ENCODE measurements around the gene BLOC1S6.

The BLOC1S6 gene

DNA sequence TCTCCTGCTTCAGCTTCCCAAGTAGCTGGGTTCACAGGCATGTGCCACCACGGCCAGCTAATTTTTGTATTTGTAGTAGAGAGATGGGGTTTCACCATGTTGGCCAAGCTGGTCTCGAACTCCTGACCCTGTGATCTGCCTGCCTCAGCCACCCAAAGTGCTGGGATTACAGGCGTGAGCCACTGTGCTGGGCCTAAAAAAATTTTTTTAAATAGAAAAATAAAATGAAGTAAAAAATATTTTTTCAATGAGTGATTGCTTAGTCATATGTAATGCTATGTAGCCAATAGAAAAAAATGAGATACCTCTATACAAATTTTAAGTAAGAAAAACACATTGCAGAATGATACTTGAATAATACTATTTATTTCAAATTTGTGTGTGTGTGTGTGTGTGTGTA lies 36.7 kb upstream of the BLOC1S6 start:
- TF ChIP-seq POLR2AphosphoS5 (IDR thresholded peaks at IDR 0.05; ENCODE audit: low read depth, low read length) (no peak), TAF1 (IDR thresholded peaks at IDR 0.05; ENCODE audit: borderline replicate concordance, insufficient read depth, low read length) (no peak), SIN3A (IDR thresholded peaks at IDR 0.05; ENCODE audit: borderline replicate concordance, insufficient read depth, low read length) (no peak), FOXP2 (optimal IDR thresholded peaks at IDR 0.05; ENCODE audit: borderline replicate concordance, extremely low read depth, extremely low read length, insufficient read depth) (no peak)
- TF ChIP-seq, protein P1, sequence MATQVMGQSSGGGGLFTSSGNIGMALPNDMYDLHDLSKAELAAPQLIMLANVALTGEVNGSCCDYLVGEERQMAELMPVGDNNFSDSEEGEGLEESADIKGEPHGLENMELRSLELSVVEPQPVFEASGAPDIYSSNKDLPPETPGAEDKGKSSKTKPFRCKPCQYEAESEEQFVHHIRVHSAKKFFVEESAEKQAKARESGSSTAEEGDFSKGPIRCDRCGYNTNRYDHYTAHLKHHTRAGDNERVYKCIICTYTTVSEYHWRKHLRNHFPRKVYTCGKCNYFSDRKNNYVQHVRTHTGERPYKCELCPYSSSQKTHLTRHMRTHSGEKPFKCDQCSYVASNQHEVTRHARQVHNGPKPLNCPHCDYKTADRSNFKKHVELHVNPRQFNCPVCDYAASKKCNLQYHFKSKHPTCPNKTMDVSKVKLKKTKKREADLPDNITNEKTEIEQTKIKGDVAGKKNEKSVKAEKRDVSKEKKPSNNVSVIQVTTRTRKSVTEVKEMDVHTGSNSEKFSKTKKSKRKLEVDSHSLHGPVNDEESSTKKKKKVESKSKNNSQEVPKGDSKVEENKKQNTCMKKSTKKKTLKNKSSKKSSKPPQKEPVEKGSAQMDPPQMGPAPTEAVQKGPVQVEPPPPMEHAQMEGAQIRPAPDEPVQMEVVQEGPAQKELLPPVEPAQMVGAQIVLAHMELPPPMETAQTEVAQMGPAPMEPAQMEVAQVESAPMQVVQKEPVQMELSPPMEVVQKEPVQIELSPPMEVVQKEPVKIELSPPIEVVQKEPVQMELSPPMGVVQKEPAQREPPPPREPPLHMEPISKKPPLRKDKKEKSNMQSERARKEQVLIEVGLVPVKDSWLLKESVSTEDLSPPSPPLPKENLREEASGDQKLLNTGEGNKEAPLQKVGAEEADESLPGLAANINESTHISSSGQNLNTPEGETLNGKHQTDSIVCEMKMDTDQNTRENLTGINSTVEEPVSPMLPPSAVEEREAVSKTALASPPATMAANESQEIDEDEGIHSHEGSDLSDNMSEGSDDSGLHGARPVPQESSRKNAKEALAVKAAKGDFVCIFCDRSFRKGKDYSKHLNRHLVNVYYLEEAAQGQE (IDR thresholded peaks at IDR 0.05; ENCODE audit: insufficient read depth in 1 of 2, low read depth in 2 of 2, low read length in 2 of 2), result no peak

DNA sequence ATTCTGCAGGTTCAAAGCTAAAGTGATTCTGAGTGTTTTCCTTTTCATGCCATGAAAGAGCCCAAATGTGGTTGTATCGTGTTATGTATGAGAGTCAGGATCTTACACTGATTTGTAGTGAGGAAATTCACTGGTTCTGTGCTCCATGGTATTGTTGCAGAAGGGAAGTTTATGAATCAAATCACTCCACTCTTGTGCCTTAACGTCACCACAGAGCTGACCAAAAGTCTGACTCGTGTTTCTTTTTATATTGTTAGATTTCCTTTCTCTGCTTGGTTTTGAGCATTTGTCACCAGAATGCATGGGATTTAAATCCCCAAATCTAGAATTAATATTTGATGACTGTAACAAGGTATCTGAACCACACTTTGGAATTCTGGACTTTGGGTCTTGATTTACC lies 35.5 kb upstream of the BLOC1S6 start:
- TF ChIP-seq, protein P1 (IDR thresholded peaks at IDR 0.05; ENCODE audit: insufficient read depth in 1 of 2, low read depth in 2 of 2, low read length in 2 of 2), result no peak
- TF ChIP-seq POLR2AphosphoS5 (IDR thresholded peaks at IDR 0.05; ENCODE audit: low read depth, low read length) (no peak), SIN3A (IDR thresholded peaks at IDR 0.05; ENCODE audit: borderline replicate concordance, insufficient read depth, low read length) (no peak), TAF1 (IDR thresholded peaks at IDR 0.05; ENCODE audit: borderline replicate concordance, insufficient read depth, low read length) (no peak), FOXP2 (optimal IDR thresholded peaks at IDR 0.05; ENCODE audit: borderline replicate concordance, extremely low read depth, extremely low read length, insufficient read depth) (no peak)

DNA sequence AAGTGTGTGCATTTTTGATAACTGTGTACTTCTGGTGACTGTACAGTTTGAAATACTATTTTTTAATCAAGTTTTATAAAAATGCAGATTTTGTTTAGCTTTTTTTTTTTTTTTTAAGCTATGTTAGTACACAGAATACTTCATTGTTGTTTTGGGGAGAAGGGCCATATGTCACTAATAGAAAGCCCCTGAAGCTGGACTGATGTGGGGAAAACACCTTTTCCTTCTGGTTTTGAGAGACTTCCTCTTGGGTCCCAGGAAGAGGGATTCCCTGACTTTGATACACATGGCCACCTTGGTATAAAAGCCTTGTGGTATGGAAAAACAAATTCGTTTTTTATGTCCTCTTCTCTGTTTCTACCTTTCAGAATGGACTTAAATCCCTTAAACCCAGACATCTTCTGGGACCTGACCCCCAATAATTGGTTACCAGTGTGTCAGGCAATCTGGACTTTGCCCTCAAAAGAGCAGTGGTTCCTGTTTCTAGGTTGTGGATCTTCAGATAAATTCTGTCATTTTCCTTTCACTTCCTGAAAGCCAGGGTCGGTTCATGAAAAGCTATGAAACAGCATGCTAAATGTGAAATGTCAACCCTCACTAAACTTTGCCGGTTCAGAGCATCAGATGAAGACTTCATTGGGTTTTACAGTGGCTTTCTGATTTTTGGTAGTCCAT lies 31.1 kb upstream of the BLOC1S6 start:
- TF ChIP-seq FOXP2 (optimal IDR thresholded peaks at IDR 0.05; ENCODE audit: borderline replicate concordance, extremely low read depth, extremely low read length, insufficient read depth) (no peak), POLR2AphosphoS5 (IDR thresholded peaks at IDR 0.05; ENCODE audit: low read depth, low read length) (no peak), TAF1 (IDR thresholded peaks at IDR 0.05; ENCODE audit: borderline replicate concordance, insufficient read depth, low read length) (no peak), SIN3A (IDR thresholded peaks at IDR 0.05; ENCODE audit: borderline replicate concordance, insufficient read depth, low read length) (no peak)
- TF ChIP-seq, protein P1 (IDR thresholded peaks at IDR 0.05; ENCODE audit: insufficient read depth in 1 of 2, low read depth in 2 of 2, low read length in 2 of 2), result no peak

DNA sequence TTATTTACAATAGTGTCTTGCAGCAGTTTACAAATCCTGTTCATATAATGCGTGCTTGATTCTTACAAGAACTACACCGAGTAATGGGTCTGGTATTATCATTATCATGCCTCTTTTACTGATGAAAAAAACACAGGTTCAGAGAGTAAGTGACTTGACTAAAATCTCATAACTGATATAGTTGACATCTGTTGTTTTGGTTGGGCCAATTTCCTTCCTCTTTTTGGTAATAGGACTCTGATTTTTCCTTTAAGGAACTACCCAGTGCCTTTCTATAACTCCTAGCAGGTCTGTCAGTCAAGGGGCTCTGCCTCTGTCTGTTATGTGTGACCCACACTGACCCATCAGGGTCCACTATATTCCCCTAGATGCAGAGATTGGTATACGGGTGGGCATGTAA lies 14.6 kb upstream of the BLOC1S6 start:
- TF ChIP-seq FOXP2 (optimal IDR thresholded peaks at IDR 0.05; ENCODE audit: borderline replicate concordance, extremely low read depth, extremely low read length, insufficient read depth) (no peak), TAF1 (IDR thresholded peaks at IDR 0.05; ENCODE audit: borderline replicate concordance, insufficient read depth, low read length) (no peak), SIN3A (IDR thresholded peaks at IDR 0.05; ENCODE audit: borderline replicate concordance, insufficient read depth, low read length) (no peak), POLR2AphosphoS5 (IDR thresholded peaks at IDR 0.05; ENCODE audit: low read depth, low read length) (no peak)
- TF ChIP-seq, protein P1 (IDR thresholded peaks at IDR 0.05; ENCODE audit: insufficient read depth in 1 of 2, low read depth in 2 of 2, low read length in 2 of 2), result no peak

Data from PFSK-1 (cell line).